HG02610 (cell line): ENCODE measurements around the gene PRSS56.

Source experiments
- ATAC-seq: cut with Tn5 transposase; IDR thresholded peaks from one replicate; pipeline ENCODE4 v1.9.1; 2021; ENCODE audit warnings: mild to moderate bottlenecking, moderate library complexity; ENCODE audit not compliant: unreplicated experiment

The PRSS56 gene

DNA sequence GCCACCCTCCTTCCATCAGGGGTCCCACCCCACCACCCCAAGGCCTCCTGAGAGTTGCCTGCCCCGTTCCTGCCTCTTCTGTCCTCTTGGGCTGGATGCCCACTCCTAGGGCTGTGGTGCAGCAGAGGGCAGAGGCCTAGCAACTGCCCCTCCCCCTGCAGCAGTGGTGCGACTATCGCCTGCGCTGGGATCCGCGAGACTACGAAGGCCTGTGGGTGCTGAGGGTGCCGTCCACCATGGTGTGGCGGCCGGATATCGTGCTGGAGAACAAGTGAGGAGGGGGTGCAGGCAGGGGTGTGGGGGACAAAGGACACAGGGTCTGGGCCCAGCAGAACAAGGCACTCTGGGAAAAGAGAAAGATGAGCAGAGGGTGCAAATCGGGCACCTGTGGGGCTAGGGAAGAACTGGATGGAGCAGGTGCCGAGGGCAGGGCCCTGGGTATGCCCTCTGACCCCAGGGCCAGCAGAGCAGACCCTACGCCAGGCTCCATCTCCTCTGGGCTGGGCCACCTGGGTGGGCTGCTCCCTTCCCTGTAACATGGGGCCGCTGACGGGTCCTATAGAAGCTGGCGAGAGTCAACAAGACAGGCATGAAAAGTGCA, 20.4 kb downstream of the PRSS56 start:
- no peak for ATAC-seq

DNA sequence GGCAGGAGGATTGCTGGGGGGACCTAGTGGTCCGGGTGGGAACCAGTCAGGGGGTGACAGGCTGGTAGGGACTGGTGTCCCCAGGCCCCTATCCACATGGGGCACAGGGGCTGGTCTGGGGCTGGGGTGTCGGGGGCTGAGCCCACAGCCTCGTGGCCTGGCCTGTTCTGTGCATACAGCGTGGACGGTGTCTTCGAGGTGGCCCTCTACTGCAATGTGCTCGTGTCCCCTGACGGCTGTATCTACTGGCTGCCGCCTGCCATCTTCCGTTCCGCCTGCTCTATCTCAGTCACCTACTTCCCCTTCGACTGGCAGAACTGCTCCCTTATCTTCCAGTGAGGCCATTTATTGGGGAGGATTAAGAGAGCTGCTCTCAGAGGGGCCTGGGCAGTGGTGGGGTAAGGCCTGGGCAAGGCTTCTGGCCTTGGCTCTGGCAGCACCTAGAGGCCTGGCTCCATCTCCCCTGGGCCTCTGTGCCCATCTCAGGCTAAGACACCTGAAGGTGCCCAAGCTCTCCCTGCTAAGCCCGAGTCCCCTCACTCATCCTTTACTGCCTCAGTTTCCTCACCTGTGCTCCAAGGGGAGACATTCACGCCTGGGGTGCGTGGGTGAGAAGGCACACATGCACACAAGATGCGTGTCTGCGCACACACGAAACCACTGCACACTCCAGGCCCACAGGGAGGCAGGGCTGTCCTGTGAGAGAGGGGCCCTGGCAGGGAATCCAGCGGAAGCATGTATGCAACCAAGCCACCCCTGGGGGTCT, 21.2 kb downstream of the PRSS56 start:
- no peak for ATAC-seq

DNA sequence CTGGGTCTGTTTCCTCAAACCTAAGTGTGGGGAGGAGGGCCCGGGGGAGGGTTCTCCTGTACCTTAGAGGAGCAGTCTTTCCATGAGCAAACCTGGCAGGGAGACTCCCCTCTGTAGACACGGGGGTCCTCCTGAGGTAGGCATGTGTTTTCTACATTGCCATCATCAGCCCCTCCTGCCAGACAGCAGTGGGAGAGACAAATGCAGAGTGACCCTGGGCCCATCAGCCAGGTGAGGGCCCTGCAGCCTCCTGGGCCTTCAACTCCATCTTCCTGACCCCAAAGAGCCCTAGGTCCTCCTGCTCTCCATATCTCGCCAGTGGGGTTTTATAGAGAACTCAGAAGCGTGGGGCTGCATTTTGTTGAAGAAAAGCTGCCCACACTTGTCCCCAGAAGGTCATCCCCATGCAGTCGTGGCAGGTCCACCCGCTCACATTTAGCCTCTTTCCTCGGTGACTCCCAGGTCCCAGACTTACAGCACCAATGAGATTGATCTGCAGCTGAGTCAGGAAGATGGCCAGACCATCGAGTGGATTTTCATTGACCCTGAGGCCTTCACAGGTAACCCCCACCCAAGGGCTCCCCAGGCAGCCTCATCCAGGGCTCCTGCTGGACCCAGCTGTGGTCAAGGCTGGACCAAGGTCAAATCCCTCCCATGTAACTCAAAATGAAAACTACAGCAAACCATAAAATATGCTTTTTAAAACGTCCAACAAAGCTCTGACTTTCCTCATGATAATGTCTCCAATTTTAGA, 21.9 kb downstream of the PRSS56 start:
- no peak for ATAC-seq

DNA sequence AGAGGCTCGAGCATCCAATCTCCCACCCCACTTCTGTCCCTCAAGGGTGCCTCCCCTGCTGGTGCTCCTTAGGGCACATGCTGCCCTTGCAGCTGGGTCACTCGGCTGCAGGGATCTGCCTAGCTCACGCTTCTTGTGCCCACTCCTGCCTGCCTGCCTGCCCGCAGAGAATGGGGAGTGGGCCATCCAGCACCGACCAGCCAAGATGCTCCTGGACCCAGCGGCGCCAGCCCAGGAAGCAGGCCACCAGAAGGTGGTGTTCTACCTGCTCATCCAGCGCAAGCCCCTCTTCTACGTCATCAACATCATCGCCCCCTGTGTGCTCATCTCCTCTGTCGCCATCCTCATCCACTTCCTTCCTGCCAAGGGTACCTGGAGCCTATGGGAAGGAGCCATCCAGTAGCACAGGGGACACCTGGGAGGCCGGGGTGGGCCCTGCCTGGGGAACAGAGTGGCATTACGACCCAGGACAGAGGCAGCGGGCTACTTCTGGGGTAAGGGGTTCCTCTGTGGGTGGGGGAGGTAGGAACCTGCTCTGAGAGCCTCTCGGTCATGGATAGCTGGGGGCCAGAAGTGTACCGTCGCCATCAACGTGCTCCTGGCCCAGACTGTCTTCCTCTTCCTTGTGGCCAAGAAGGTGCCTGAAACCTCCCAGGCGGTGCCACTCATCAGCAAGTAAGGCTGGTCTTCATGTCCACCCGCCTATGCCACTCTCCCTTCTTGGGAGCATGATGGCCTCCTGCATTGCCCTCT, 22.7 kb downstream of the PRSS56 start:
- no peak for ATAC-seq

DNA sequence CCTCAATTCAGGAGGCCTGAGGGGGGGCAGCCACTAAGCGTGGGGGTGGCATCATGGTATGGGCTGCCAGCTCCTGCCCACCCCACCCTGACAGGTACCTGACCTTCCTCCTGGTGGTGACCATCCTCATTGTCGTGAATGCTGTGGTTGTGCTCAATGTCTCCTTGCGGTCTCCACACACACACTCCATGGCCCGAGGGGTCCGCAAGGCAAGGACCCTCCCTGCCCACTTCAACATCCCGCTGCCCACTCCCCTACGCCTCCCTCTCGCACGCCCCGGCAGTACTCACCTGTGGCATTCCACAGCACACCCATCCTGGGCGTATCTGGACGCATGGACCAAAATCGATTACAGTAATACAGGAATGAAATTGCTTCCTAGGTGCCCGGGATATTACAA, 23.3 kb downstream of the PRSS56 start:
- ATAC-seq = no peak

GRCh38 chr2:232543928-232544631, 23.9 kb downstream of the PRSS56 start:
- ATAC-seq = no peak

DNA sequence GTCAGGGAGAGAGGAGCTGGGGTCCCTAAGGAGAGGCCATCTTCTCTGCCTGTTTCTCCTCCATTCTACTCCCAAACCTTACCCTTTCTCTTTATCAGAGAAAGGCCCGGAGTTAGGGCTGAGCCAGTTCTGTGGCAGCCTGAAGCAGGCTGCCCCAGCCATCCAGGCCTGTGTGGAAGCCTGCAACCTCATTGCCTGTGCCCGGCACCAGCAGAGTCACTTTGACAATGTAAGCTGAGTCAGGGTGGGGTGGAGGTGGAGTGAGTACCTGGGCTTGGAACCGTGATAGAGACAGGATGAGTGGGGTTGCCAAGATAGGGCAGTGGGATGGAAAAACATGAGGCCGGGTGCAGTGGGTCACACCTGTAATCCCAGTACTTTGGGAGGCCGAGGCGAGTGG, 24.5 kb downstream of the PRSS56 start:
- ATAC-seq = no peak

DNA sequence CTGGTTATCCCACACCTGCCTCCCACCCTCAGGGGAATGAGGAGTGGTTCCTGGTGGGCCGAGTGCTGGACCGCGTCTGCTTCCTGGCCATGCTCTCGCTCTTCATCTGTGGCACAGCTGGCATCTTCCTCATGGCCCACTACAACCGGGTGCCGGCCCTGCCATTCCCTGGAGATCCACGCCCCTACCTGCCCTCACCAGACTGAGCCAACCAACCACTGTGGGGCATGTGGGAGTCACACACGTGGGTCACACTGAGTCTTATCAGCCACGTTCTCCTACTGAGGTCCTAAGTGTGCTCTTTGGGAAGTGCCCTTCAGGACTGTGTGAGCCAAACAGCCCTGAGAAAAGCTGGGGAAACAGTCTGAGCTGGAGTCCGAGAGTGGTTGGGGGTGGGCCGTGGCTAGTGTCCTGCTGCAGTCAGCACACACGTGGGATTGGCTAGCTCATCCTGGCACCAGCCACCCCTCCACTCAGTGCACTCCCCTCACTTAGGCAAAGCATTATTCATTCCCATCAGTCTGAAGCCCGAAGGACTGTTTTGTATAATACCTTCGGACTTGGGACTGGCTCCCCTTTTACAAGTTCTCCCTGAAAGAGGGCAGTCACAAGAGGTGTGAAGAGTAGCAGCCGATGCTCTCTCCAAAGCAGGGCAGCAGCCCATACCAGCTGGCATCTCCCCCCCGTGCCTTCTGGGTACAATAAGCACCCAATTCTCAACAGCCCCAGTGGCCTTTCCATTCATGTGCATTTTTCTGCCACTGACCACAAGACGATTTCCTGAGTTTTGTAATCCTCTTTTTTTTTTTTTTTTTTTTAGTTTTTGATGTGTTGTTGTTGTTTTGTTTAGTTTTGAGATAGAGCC, 25.6 kb downstream of the PRSS56 start:
- ATAC-seq = no peak

DNA sequence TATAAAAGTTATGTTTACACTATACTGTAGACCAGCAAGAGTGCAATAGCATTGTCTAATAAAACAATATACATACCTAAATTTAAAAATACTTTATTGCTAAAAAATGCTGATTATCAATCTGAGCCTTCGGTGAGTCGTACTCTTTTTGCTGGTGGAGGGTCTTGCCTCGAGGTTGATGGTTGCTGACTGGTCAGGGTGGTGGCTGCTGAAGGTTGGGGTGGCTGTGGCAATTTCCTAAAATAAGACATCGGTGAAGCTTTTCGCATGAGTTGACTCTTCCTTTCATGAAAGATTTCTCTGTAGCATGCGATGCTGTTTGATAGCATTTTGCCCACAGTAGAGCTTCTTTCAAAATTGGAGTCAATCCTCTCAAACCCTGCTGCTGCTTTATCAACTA, 27.8 kb downstream of the PRSS56 start:
- no peak for ATAC-seq

DNA sequence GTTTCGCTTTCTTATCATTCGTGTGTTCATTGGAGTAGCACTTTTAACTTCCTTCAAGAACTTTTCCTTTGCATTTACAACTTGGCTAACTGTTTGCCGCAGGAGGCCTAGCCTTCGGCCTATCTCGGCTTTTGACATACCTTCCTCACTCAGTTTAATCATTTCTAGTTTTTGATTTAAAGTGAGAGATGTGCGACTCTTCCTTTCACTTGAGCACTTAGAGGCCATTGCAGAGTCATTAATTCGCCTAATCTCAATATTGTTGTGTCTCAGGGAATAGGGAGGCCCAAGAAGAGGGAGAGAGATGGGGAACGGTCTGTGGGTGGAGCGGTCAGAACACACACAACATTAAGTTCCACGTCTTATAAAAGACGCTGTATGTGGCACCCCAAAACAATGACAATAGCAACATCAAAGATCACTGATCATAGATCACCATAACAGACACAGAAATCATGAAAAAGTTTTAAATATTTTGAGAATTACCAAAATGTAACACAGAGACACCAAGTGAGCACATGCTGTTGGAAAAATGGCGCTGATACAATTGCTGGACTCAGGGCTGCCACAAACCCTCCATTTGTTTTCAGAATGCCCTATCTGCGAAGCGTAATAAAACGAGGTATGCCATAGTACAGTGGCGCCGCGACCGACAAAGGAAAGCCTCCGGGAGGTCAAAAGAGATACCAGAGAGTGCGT, 29.6 kb downstream of the PRSS56 start:
- no peak for ATAC-seq

- peak; percentile 92 for ATAC-seq
These were observed 30.4 kb downstream of the PRSS56 start, which contains the start of the genes EIF4E2 and TIGD1 for GRCh38 chr2:232550354-232551249. Gene EIF4E2, plus strand, starts transcription at chr2:232550689. Its CDS starts 36 bp downstream, at chr2:232550725. Gene TIGD1, minus strand, starts transcription at chr2:232550557. Its CDS starts 675 bp downstream, at chr2:232549882.

DNA sequence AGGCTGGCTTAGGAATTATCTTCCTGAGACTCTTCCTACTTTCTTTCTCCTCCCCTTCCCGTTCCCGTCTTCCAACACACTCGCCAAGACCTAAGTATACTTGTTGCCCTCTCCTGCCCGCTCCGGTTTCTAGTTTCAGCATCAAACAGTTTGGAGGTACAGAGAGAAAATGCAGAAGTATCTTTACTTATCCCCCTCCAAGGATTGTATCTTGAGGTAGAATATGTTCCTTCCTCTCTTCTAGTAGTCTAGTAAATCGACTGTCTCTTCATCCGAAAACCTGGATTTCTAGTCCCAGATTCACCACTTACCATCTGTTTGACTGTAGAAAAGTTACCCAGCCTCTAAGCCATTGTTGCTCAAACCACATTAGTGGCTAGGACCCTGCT, 31.1 kb downstream of the PRSS56 start:
- ATAC-seq = no peak

- no peak for ATAC-seq
These were observed 31.6 kb downstream of the PRSS56 start for GRCh38 chr2:232551776-232552175.

DNA sequence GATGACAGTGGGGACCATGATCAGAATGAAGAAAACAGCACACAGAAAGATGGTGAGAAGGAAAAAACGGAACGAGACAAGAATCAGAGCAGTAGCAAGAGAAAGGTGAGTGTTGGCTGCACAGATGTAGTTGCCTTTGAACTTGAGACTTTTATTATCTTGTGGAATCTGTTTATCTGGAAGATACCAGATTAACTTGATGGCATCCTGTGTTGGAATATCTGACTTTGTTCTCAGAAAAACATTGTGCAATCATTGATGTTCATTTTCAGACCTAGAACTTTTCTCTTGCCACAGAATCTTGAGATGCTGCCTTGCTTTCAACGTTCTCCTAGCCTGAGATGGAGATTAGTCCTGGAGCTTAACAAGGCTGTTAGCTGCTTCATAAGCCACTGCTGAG, 36.2 kb downstream of the PRSS56 start:
- ATAC-seq = no peak

GRCh38 chr2:232562515-232563151, 42.4 kb downstream of the PRSS56 start:
- ATAC-seq = no peak

DNA sequence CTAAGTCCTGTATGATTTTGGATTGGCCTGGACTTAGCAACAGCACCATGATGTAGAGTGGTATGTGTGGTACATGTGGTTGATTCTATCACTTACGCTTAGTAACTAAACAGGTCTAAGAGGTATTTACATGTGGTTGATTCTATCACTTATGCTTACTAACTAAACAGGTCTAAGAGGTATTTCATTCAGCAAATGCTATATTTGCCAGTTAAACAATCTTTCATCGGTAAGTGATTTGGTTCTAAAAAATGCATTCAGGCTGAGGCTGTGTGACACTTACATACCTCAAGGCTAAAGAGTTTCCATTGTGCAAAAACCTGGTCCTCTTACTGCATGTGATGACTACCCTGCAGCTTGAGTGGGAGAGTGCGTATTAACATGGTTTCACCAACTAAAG, 43.4 kb downstream of the PRSS56 start:
- ATAC-seq = no peak

DNA sequence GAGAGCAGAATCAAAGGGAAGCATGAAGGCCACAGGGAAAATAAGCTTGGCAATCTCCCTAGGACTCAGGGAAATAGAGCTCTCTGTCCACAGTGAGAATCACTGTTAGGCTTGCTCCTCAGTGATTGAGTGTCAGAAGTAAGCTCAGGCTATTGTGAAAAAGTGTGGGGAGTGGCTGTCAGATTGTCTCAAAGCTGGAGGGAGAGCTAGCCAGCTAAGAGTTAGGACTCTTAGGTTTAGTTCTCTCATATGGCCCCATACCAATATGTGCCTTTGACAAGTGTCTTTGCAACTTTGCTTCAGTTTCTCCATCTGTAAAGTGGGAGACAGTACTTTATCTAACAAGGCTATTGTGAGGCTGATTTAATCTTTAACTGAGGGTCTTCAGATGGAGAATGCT, 47.5 kb downstream of the PRSS56 start:
- no peak for ATAC-seq
